HL-60 (cell line): ENCODE results near the gene ZAR1.
"Not testable (repeated sequence)": the region's sequence is repeated elsewhere in the genome, so short reads cannot be mapped to it uniquely, and the experiment has no call there.

Experiments used
- DNase-seq, 2 experiments: peaks; one replicate each; pipeline ENCODE4 v3.0.0-alpha.2; 2010 to 2020; ENCODE audit warnings: low read depth in 1 of 2, low spot score in 1 of 2
- H3K27ac ChIP-seq: fragments of 250-450 bp; sonication (Bioruptor Pico); replicated peaks from 2 replicates; pipeline ENCODE4 v1.5.1; 2020; ENCODE audit warnings: mild to moderate bottlenecking, moderate library complexity
- H3K27me3 ChIP-seq: fragments of 250-450 bp; sonication (Bioruptor Pico); 2 replicates; pipeline ENCODE4 v1.5.1; 2021; ENCODE audit warnings: mild to moderate bottlenecking, moderate library complexity; ENCODE audit not compliant: insufficient read depth, poor library complexity, severe bottlenecking
- H3K4me3 ChIP-seq: replicated peaks from 2 replicates; pipeline ENCODE4 v1.5.1; 2011; ENCODE audit warnings: mild to moderate bottlenecking, control low read depth, low read length; ENCODE audit not compliant: insufficient read depth
- GABPA ChIP-seq: IDR thresholded peaks from 2 replicates; pipeline ENCODE4 v1.6.1; 2012; ENCODE audit warnings: low read depth
- POLR2AphosphoS5 ChIP-seq: IDR thresholded peaks from 2 replicates; pipeline ENCODE4 v1.6.1; 2012; ENCODE audit warnings: low read depth
- REST ChIP-seq: IDR thresholded peaks from 2 replicates; pipeline ENCODE4 v1.6.1; 2012; ENCODE audit warnings: low read depth; ENCODE audit not compliant: insufficient replicate concordance
- SPI1 ChIP-seq: IDR thresholded peaks from 2 replicates; pipeline ENCODE4 v1.6.1; 2012; ENCODE audit warnings: low read depth, mild to moderate bottlenecking, borderline replicate concordance
- TF ChIP-seq, protein P1 (sequence below): IDR thresholded peaks from one replicate; pipeline ENCODE4 v1.5.1; 2011; ENCODE audit warnings: low read length, control low read depth, inconsistent platforms; ENCODE audit not compliant: insufficient read depth

The ZAR1 gene

GRCh38 chr4:48449151-48449550, 40.9 kb upstream of the ZAR1 start:
- no peak overlapping the region for H3K4me3 ChIP-seq
- TF ChIP-seq POLR2AphosphoS5, result no peak
- TF ChIP-seq, protein P1, sequence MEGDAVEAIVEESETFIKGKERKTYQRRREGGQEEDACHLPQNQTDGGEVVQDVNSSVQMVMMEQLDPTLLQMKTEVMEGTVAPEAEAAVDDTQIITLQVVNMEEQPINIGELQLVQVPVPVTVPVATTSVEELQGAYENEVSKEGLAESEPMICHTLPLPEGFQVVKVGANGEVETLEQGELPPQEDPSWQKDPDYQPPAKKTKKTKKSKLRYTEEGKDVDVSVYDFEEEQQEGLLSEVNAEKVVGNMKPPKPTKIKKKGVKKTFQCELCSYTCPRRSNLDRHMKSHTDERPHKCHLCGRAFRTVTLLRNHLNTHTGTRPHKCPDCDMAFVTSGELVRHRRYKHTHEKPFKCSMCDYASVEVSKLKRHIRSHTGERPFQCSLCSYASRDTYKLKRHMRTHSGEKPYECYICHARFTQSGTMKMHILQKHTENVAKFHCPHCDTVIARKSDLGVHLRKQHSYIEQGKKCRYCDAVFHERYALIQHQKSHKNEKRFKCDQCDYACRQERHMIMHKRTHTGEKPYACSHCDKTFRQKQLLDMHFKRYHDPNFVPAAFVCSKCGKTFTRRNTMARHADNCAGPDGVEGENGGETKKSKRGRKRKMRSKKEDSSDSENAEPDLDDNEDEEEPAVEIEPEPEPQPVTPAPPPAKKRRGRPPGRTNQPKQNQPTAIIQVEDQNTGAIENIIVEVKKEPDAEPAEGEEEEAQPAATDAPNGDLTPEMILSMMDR, result no peak
- no peak for TF ChIP-seq REST
- TF ChIP-seq GABPA, result no peak
- no peak for TF ChIP-seq SPI1
- no peak for DNase-seq

GRCh38 chr4:48450740-48451139, 39.3 kb upstream of the ZAR1 start:
- no peak for DNase-seq
- Histone ChIP-seq H3K4me3 (no peak overlapping the region), H3K27ac (no peak overlapping the region), H3K27me3 (no peaks in the 10 kb centered on the region)
- TF ChIP-seq SPI1 (no peak), POLR2AphosphoS5 (no peak), GABPA (no peak), REST (no peak)
- TF ChIP-seq, protein P1, result no peak

More at GRCh38 chr4:48449151-48449550, 40.9 kb upstream of the ZAR1 start:
- H3K27ac ChIP-seq, result no peak overlapping the region
- H3K27me3 ChIP-seq, result no peaks in the 10 kb centered on the region

- not testable (repeated sequence) for H3K4me3 ChIP-seq, H3K27ac ChIP-seq, DNase-seq, H3K27me3 ChIP-seq
Observed at GRCh38 chr4:48451656-48452055, 38.4 kb upstream of the ZAR1 start.

DNA sequence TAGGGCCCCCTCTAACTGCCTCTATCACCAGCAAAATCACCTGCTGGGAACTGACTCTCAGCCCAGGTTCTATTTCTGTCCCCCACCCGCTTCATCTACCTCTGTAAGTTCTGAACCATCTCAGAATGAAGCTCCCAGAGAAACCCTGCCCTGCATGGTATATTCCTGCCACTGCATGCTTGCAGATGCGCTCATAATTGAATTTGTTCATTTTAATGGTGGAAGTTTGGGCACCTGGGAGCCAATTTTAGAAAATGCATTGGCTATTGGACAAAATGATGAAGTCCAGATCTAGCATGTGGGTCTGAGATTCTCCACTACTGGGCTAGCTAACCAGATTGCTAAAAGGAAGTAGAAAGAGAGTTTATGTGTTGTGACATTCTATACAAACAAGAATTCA, 35.5 kb upstream of the ZAR1 start:
- Histone ChIP-seq H3K27me3 (no peaks in the 10 kb centered on the region), H3K4me3 (no peak overlapping the region), H3K27ac (no peak overlapping the region)
- TF ChIP-seq, protein P1, result no peak
- TF ChIP-seq SPI1, result no peak
- TF ChIP-seq POLR2AphosphoS5, result no peak
- TF ChIP-seq GABPA, result no peak
- no peak for TF ChIP-seq REST
- DNase-seq, result no peak
